Ramos (cell line): ENCODE measurements around the gene POLR2J3.
"Not testable (repeated sequence)": the region's sequence is repeated elsewhere in the genome, so short reads cannot be mapped to it uniquely, and the experiment has no call there.

Experiments used
- in situ Hi-C: fragments of 300-500 bp; cut with MboI; formaldehyde crosslinking; loops from one replicate; pipeline ENCODE4 v1.14.3; 2022; ENCODE audit warnings: low sequenced_read_pairs; ENCODE audit not compliant: unreplicated experiment

POLR2J3 gene

DNA sequence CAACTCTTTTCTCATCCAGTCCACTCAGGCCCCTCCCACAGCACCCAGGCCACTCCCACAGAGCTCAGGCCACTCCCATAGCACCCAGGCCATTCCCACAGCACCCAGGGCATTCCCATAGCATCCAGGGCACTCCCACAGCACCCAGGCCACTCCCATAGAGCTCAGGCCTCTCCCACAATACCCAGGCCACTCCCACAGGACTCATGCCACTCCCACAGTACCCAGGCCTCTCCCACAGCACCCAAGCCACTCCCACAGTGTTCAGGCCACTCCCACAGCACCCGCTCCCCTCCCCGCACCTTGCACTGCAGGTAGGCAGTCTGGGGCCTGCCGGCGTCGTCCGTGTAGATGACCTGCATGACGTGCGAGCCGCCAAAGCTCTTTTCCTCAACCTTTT lies 17.5 kb upstream of the POLR2J3 start:
- in situ Hi-C loops: not testable (repeated sequence)

GRCh38 chr7:102583495-102583894 lies 11.1 kb upstream of the POLR2J3 start:
- in situ Hi-C loops: not testable (repeated sequence)

DNA sequence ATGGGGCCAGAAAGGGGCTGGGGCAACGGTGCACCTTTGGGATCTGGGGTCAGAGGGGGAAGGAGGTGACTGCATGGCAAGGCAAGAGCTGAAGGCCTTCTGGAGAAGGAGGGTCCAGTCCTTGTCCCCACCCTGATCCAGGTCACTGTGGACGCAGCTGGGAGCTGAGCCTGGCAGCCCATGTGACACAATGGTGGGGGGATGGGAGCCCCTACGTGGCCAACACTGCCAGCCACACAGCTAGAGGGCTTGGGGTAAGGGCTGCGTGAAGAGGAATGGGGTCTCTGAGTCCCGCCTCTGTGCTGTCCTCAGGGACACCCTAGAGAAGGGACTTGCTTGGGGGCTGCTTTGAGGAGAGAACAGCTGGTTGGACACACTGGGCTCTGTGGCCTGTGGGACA lies 9.3 kb upstream of the POLR2J3 start:
- in situ Hi-C loops: not testable (repeated sequence)

- in situ Hi-C loops: not testable (repeated sequence)
These were observed 6.1 kb upstream of the POLR2J3 start for GRCh38 chr7:102578486-102578885.

DNA sequence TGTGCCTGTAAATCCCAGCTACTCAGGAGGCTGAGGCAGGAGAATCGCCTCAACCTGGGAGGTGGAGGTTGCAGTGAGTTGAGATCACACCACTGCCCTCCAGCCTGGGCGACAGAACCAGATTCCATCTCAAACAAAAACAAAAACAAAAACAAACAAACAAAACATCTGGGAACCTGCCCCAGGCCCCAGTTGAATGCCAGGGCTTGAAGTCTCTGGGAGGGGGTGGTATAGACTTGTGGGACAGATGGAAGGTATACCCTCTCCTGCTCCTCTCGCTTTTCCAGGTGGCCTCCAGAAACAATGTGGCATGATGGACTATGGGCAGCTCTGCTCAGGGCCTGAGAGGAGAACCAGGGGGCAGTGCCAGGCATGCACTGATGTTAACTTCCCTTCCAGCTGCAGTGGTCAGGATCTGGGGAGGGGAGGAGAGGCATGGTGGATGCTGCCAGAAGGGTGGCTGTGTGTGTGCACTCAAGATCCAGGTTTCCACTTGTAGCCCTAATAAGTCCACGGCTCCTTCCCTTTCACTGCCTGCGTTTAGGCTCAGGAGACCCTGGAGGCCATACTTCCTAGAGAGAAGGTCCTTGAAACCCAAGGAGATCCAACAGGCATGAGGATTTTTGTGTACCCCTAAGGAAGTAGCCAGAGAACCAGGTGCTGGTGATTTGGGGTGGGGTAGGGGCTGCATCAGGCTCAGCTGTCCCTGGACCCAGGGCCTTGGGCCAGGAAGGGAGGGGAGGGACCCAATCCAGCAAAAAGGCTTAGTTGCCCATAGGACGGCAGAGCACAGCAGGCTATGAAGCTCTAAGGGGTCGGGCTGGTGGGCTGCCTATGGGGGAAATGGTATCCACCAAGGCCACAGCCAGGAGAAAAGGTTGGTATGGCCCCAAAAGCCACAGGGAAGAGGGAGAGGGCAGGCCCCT lies 5.2 kb upstream of the POLR2J3 start:
- in situ Hi-C loops: not testable (repeated sequence)

DNA sequence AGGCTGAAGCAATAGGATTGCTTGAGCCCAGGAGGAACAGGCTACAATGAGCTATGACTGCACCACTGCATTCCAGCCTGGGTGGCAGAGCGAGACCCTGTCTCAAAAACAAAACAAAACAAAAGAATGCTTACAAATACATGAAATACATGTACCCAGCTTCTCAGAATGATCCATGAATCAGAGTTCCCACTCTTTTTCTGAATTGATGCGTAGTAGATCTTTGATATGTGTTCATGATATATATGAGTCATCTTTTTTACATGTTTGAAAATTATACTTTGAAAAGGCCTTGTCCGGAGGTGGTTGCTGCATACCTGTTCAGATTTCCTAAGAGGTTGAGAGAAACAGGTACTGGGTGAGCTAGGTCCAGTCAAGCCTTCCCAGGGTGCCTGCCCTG lies 4.0 kb upstream of the POLR2J3 start:
- in situ Hi-C loops: not testable (repeated sequence)

DNA sequence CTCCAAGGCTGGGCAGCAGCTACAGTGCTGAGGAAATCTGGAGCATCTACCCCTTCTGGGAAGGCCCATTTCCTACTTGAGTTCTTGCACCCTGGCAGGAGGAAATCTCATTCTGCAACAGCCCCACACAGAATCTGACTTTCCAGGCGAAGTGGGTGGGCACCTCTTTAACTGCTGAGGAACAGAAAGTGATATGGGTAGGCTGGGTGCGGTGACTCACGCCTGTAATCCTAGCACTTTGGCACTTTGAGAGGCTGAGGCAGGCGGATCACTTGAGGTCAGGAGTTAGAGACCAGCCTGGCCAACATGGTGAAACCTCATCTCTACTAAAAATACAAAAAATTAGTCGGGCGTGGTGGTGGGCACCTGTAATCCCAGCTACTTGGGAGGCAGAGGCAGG lies 2.2 kb upstream of the POLR2J3 start:
- in situ Hi-C loops: not testable (repeated sequence)

DNA sequence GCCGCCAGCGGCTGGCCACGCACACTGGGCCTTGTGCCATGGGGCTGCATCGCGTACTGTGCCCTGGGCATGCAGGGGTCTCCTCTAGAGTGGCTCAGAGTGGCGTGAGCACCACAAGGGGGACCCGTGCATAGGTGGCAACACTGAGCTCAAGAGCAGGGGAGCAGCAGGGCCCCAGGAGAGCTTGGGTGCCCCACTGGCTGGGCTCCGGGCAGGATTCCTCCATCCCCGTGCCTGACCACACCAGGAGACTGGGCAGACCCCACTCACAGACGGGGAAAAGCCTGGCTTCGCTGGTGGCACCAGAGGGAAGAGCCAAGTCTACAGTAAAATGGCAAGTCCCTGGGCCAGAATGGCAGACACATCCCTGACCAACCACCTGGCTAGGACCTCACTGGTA lies 3.8 kb downstream of the POLR2J3 start:
- in situ Hi-C loops: not testable (repeated sequence)

- in situ Hi-C loops: not testable (repeated sequence)
These were observed 21.5 kb downstream of the POLR2J3 start, which contains the start of gene SPDYE2 for GRCh38 chr7:102550808-102551422. Gene SPDYE2 (plus strand): TSS chr7:102551226. CDS start chr7:102553256, 2,030 bp downstream.

DNA sequence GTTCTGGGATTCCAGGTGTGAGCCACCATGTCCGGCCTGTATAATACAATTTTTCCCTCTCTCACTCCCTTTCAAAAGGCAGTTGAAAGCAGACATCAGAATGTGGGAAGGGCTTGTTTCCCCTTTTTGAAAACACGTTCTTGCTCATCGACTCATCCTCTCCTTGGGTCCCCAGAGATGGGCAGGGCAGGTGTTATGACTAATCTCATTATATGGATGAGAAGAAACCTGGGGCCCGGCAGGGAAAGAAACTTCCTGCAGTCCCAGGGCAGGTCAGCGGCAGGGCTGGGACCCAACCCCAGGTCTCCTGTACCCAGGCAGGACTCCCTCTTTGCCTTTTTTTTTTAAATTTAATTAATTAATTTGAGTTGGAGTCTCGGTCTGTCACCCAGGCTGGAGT lies 26.0 kb downstream of the POLR2J3 start:
- in situ Hi-C loops: not testable (repeated sequence)

- in situ Hi-C loops: not testable (repeated sequence)
These were observed 27.1 kb downstream of the POLR2J3 start for GRCh38 chr7:102545288-102545687.

DNA sequence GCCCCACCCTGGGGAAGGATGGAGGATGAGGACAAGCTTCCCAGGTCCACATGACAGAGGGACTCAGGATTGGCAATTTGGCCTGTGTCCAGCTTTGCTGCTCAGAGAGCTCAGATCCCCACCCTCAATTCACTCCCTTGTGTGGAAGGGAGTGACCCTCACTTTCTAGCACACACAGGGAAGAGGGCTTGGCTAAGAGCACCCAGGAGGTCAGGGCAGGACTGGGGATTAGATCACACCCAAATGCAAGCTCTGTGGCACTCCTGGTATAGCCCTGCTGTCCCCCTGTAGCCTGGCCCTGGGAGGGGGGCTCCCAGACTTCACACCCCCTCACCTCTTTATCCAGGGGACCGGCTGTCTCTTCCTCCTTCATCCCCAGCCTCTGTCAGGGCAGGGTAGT lies 28.0 kb downstream of the POLR2J3 start:
- in situ Hi-C loops: not testable (repeated sequence)

DNA sequence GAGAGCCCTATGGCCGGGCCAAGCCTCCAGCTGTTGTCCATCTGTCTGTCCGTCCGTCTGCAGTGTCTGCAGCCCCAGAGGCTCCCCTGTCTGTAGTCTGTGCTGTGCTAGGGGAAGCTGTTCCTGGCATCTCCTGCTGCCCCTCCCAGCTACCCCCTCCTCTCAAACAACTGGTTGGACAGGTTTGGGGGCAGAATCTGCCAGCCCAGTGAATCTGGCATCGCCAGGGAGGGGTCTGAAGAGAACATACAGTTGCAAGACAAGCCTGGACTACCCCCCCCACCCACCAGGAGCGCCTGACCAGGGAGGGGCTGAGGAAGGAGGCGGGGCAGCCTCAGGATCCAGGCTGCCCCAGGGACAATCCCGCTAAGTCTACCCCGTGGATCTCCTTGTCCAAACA lies 28.8 kb downstream of the POLR2J3 start, which contains the start of gene UPK3BL2:
TSS of gene UPK3BL2 (minus strand) at position 101 of the 400 bp plus-strand sequence. CDS start at position 41, 60 bp downstream.
- in situ Hi-C loops: not testable (repeated sequence)

GRCh38 chr7:102542771-102543170 lies 29.6 kb downstream of the POLR2J3 start:
- in situ Hi-C loops: not testable (repeated sequence)

GRCh38 chr7:102542083-102542482 lies 30.3 kb downstream of the POLR2J3 start:
- in situ Hi-C loops: not testable (repeated sequence)

DNA sequence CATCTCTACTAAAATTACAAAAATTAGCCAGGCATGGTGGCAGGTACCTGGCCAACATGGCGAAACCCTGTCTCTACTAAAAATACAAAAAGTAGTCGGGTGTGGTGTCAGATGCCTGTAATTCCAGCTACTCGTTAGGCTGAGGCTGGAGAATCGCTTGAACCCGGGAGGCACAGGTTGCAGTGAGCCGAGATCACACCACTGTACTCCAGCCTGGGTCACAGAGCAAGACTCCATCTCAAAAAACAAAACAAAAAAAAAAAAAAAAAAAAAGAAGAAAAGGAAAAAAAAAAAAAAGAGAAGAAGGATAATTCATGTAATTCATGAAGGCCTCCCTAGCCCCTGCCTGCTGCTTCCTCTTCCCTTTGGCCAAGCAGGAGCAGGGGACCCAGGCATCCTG lies 31.8 kb downstream of the POLR2J3 start:
- in situ Hi-C loops: not testable (repeated sequence)

- in situ Hi-C loops: not testable (repeated sequence)
These were observed 37.2 kb downstream of the POLR2J3 start for GRCh38 chr7:102535062-102535615.

- in situ Hi-C loops: not testable (repeated sequence)
These were observed 40.3 kb downstream of the POLR2J3 start for GRCh38 chr7:102532127-102532526.

GRCh38 chr7:102531583-102531982 lies 40.8 kb downstream of the POLR2J3 start:
- in situ Hi-C loops: not testable (repeated sequence)

- in situ Hi-C loops: not testable (repeated sequence)
These were observed 44.3 kb downstream of the POLR2J3 start for GRCh38 chr7:102527822-102528793.
